H1 (cell line): ENCODE data around the gene DYNLL1. TPM values are rescaled to one million over a fixed set of nuclear protein-coding genes. Genes with fewer than 3 reads are reported as not detected.

ENCODE experiments used
- CTCF ChIA-PET: fragments of 300-600 bp; sonication (Branson Sonifier 250); formaldehyde crosslinking; loops from one replicate; lab custom pipeline; 2021; ENCODE audit not compliant: partially characterized antibody; lab: Charles Lee
- POLR2A ChIA-PET: fragments of 300-600 bp; sonication (Branson Sonifier 250); formaldehyde crosslinking; loops from one replicate; lab custom pipeline; 2021; ENCODE audit warnings: inconsistent platforms; ENCODE audit not compliant: partially characterized antibody; lab: Charles Lee
- DNase-seq, 2 experiments: peaks; one replicate each; pipeline versions ENCODE4 v3.0.0 to v3.0.0-alpha.2; 2010 to 2022; ENCODE audit warnings: low spot score in 2 of 2, low read depth in 1 of 2, mixed read lengths in 1 of 2
- FAIRE-seq: peaks from 2 replicates; lab custom pipeline; 2011; peaks lifted over from hg19 to GRCh38; lab: Jason Lieb, UNC
- H2AFZ ChIP-seq: 2 replicates; pipeline ENCODE4 v1.8.1; 2012; ENCODE audit warnings: low read length, inconsistent platforms
- H2AK5ac ChIP-seq: 2 replicates; pipeline ENCODE4 v1.6.1; 2013; ENCODE audit warnings: low read depth, low read length
- H2BK120ac ChIP-seq: replicated peaks from 2 replicates; pipeline ENCODE3; 2013; ENCODE audit warnings: low read depth, low read length, inconsistent platforms
- H2BK12ac ChIP-seq: 2 replicates; pipeline ENCODE4 v1.6.1; 2013; ENCODE audit warnings: low read depth, low read length
- H2BK15ac ChIP-seq: 2 replicates; pipeline ENCODE4 v1.6.1; 2013; ENCODE audit warnings: low read length
- H2BK20ac ChIP-seq: 2 replicates; pipeline ENCODE4 v1.6.1; 2013; ENCODE audit warnings: low read length
- H2BK5ac ChIP-seq: 2 replicates; pipeline ENCODE4 v1.6.1; 2013; ENCODE audit warnings: low read depth, low read length
- H3K14ac ChIP-seq: 2 replicates; pipeline ENCODE4 v1.6.1; 2013; ENCODE audit warnings: inconsistent platforms; ENCODE audit not compliant: insufficient read length
- H3K18ac ChIP-seq: 2 replicates; pipeline ENCODE4 v1.6.1; 2013; ENCODE audit warnings: low read length; ENCODE audit errors: extremely low read depth
- H3K23ac ChIP-seq: 2 replicates; pipeline ENCODE4 v1.6.1; 2013; ENCODE audit warnings: inconsistent platforms; ENCODE audit not compliant: insufficient read length
- H3K23me2 ChIP-seq: 2 replicates; pipeline ENCODE4 v1.6.1; 2013; ENCODE audit warnings: low read depth, low read length
- H3K27ac ChIP-seq: 2 replicates; pipeline ENCODE4 v1.6.1; 2011; ENCODE audit warnings: low read depth, low read length, inconsistent platforms
- H3K27me3 ChIP-seq, 4 experiments: replicated peaks in 1 of 4; 1 replicate in 1 of 4; 2 replicates in 3 of 4; pipeline versions ENCODE4 v1.6.1 to v1.8.1; 2011 to 2013; ENCODE audit warnings: low read length in 3 of 4, mild to moderate bottlenecking in 3 of 4, inconsistent platforms in 2 of 4, mixed read lengths in 2 of 4, moderate library complexity in 1 of 4; ENCODE audit not compliant: control insufficient read depth in 3 of 4, insufficient read depth in 3 of 4; ENCODE audit errors: extremely low read depth in 1 of 4
- H3K36me3 ChIP-seq, 4 experiments: 2 replicates each; pipeline versions ENCODE4 v1.6.1 to v1.8.1; 2011 to 2013; ENCODE audit warnings: mild to moderate bottlenecking in 4 of 4, low read length in 3 of 4, moderate library complexity in 2 of 4, control low read depth in 1 of 4, inconsistent platforms in 1 of 4; ENCODE audit not compliant: insufficient read depth in 4 of 4, control insufficient read depth in 2 of 4
- H3K4ac ChIP-seq: replicated peaks from 2 replicates; pipeline ENCODE3; 2013; ENCODE audit warnings: low read length, low read depth, mixed read lengths, inconsistent platforms; ENCODE audit not compliant: insufficient read length
- H3K4me1 ChIP-seq, 4 experiments: replicated peaks in 1 of 4; 1 replicate in 1 of 4; 2 replicates in 3 of 4; pipeline versions ENCODE4 v1.6.1 to v1.8.1; 2011 to 2013; ENCODE audit warnings: low read length in 3 of 4, inconsistent platforms in 2 of 4, mixed read lengths in 1 of 4; ENCODE audit not compliant: insufficient read depth in 4 of 4, control insufficient read depth in 3 of 4
- H3K4me2 ChIP-seq, 2 experiments: 2 replicates each; pipeline versions ENCODE4 v1.6.1 to v1.8.1; 2011 to 2013; ENCODE audit warnings: low read depth in 2 of 2, low read length in 2 of 2, control low read depth in 1 of 2, inconsistent platforms in 1 of 2, mild to moderate bottlenecking in 1 of 2; ENCODE audit not compliant: insufficient read depth in 1 of 2
- H3K4me3 ChIP-seq, 4 experiments: fragments of 200-600, 300-600 bp in 1 of 4; sonication (generic), shearing (Covaris generic), sonication (Bioruptor Twin) in 1 of 4; 2 replicates each; pipeline versions ENCODE4 v1.5.1 to v1.8.1; 2011 to 2016; ENCODE audit warnings: low read length in 4 of 4, low read depth in 3 of 4, control low read depth in 2 of 4, inconsistent platforms in 2 of 4, mild to moderate bottlenecking in 2 of 4, mixed read lengths in 1 of 4, moderate library complexity in 1 of 4; ENCODE audit not compliant: insufficient read depth in 2 of 4; ENCODE audit errors: extremely low read depth in 1 of 4
- H3K56ac ChIP-seq: replicated peaks from 2 replicates; pipeline ENCODE3; 2013; ENCODE audit warnings: low read depth, mild to moderate bottlenecking, mixed read lengths, low read length, inconsistent platforms; ENCODE audit not compliant: insufficient read length
- H3K79me1 ChIP-seq: 2 replicates; pipeline ENCODE4 v1.6.1; 2013; ENCODE audit warnings: low read depth, low read length, control low read depth
- H3K79me2 ChIP-seq, 2 experiments: 2 replicates each; pipeline versions ENCODE4 v1.6.1 to v1.8.1; 2012 to 2013; ENCODE audit warnings: low read length in 2 of 2, mild to moderate bottlenecking in 2 of 2, inconsistent platforms in 1 of 2; ENCODE audit not compliant: insufficient read depth in 2 of 2, control insufficient read depth in 1 of 2
- H3K9ac ChIP-seq, 4 experiments: replicated peaks in 1 of 4; 1 replicate in 1 of 4; 2 replicates in 3 of 4; pipeline versions ENCODE4 v1.6.1 to v1.8.1; 2011 to 2013; ENCODE audit warnings: low read depth in 3 of 4, low read length in 3 of 4, control low read depth in 2 of 4, mild to moderate bottlenecking in 2 of 4, moderate library complexity in 2 of 4, inconsistent platforms in 1 of 4; ENCODE audit errors: extremely low read depth in 1 of 4
- H3K9me3 ChIP-seq, 2 experiments: 2 replicates each; pipeline versions ENCODE4 v1.6.1 to v1.8.1; 2012 to 2013; ENCODE audit warnings: mild to moderate bottlenecking in 2 of 2, moderate library complexity in 2 of 2, control low read depth in 1 of 2, inconsistent platforms in 1 of 2, low read depth in 1 of 2, low read length in 1 of 2, mixed read lengths in 1 of 2; ENCODE audit not compliant: insufficient read depth in 2 of 2
- H4K20me1 ChIP-seq, 2 experiments: replicated peaks in 1 of 2; 2 replicates each; pipeline versions ENCODE3 to v1.8.1; 2011 to 2013; ENCODE audit warnings: inconsistent platforms in 2 of 2, low read length in 2 of 2, mild to moderate bottlenecking in 1 of 2; ENCODE audit not compliant: insufficient read depth in 2 of 2, control insufficient read depth in 1 of 2
- H4K5ac ChIP-seq: 2 replicates; pipeline ENCODE4 v1.6.1; 2013; ENCODE audit warnings: low read length, low read depth, mixed read lengths, inconsistent platforms; ENCODE audit not compliant: insufficient read length
- H4K8ac ChIP-seq: 2 replicates; pipeline ENCODE4 v1.8.0; 2013; ENCODE audit warnings: mild to moderate bottlenecking, moderate library complexity, low read length, inconsistent platforms; ENCODE audit not compliant: insufficient read depth; ENCODE audit errors: extremely low read depth
- H4K91ac ChIP-seq: replicated peaks from 2 replicates; pipeline ENCODE3; 2013; ENCODE audit warnings: low read length, mixed read lengths, inconsistent platforms; ENCODE audit not compliant: insufficient read length
- CREB1 ChIP-seq: IDR thresholded peaks from 2 replicates; pipeline ENCODE4 v1.6.1; 2012; ENCODE audit warnings: inconsistent platforms
- EP300 ChIP-seq, 2 experiments: IDR thresholded peaks; 1 replicate in 1 of 2; 2 replicates in 1 of 2; pipeline ENCODE4 v1.6.1; 2011 to 2012; ENCODE audit warnings: low read depth in 2 of 2, low read length in 2 of 2, mild to moderate bottlenecking in 2 of 2, borderline replicate concordance in 1 of 2, inconsistent platforms in 1 of 2, moderate library complexity in 1 of 2
- EZH2 ChIP-seq: fragments of 200-600 bp; sonication (generic); IDR thresholded peaks from 2 replicates; pipeline ENCODE4 v1.7.1; 2012; ENCODE audit warnings: low read depth, mild to moderate bottlenecking, moderate library complexity, low read length, inconsistent platforms; ENCODE audit not compliant: severe bottlenecking
- KDM1A ChIP-seq: fragments of 200-600, 300-600 bp; sonication (generic); IDR thresholded peaks from 2 replicates; pipeline ENCODE4 v1.7.1; 2016; ENCODE audit warnings: mild to moderate bottlenecking, low read length, borderline replicate concordance
- TBP ChIP-seq: IDR thresholded peaks from 2 replicates; pipeline ENCODE4 v1.6.1; 2011; ENCODE audit warnings: low read depth, low read length, improper control_type of control experiment
- WGBS, 2 experiments: shearing (Covaris generic) in 1 of 2; methylation state at CpG; one replicate each; pipeline versions ENCODE4 v1.1.6 to v1.1.7; 2013 to 2015; ENCODE audit warnings: low lambda C conversion rate in 2 of 2, mixed read lengths in 2 of 2, inconsistent platforms in 1 of 2, low coverage in 1 of 2, missing lambda C conversion rate in 1 of 2; ENCODE audit not compliant: insufficient replicate concordance in 2 of 2, insufficient coverage in 1 of 2, insufficient read length in 1 of 2; ENCODE audit errors: extremely low coverage in 1 of 2, missing lambda C conversion rate in 1 of 2; 5-methylcytosine and 5-hydroxymethylcytosine counted together
- polyA plus RNA-seq, 7 experiments: library from polyadenylated mRNA; depleted of rRNA in 3 of 7; stranded (reverse) in 5 of 7; unstranded in 2 of 7; fragments of >200 nt in 5 of 7; fragments of 200-250 nt in 2 of 7; gene quantifications; 1 replicate in 5 of 7; 2 replicates in 1 of 7; 4 replicates in 1 of 7; pipeline versions ENCODE4 v1.2.1 to v1.2.3, GENCODE V29; 2011 to 2013; ENCODE audit warnings: missing spikeins in 2 of 7, mixed read lengths in 2 of 7
- total RNA-seq: library from RNA; stranded (reverse); fragmentation: NEBNext Ultra II Directional; extraction: Animal tissue kit (Norgen Biotek cat#: 25700); gene quantifications from 2 replicates; pipeline ENCODE4 v1.2.1, GENCODE V29; 2021

The DYNLL1 gene
- total and polyA plus RNA-seq, 2 of the 8 experiments (the other 6 are each of a cell fraction or from before 2014, with no cell fraction given): 423 to 488 TPM

- POLR2A ChIA-PET: interaction anchor here (0.6 to 4.6 kb wide), 7 partner anchors 10 to 47 kb away, joined by 3 to 25 read pairs (median 4); partner anchors contain the start of gene SRSF9
Measured at GRCh38 chr12:120490833-120491512, 4.9 kb upstream of the DYNLL1 start.

More at GRCh38 chr12:120490833-120491512, 4.9 kb upstream of the DYNLL1 start:
- H3K27ac ChIP-seq: no peak overlapping the region
- FAIRE-seq: no peak
- no peak overlapping the region for H2BK20ac ChIP-seq
- H2BK5ac ChIP-seq: no peak overlapping the region
- H3K23ac ChIP-seq: no peak overlapping the region
- no peak overlapping the region for H2BK120ac ChIP-seq
- no peak overlapping the region for H4K91ac ChIP-seq
- H2AFZ ChIP-seq: no peak overlapping the region
- H3K9me3 ChIP-seq: no peaks in the 10 kb centered on the region; a peak in 1 of 4 replicates
- no peak overlapping the region for H2AK5ac ChIP-seq
- no peak overlapping the region for H3K4ac ChIP-seq
- peaks cover 4% of the 10 kb centered on the region; the same call in 1 of the 2 replicates for H3K23me2 ChIP-seq
- H4K5ac ChIP-seq: no peak overlapping the region
- 0 out of 2 replicates have a peak, but pooled peaks cover 3% of the 10 kb centered on the region for H3K79me1 ChIP-seq
- 67% methylated on average over 2 of the region's 2 CpGs; no CpG with 5 or more reads in 1 of the 2 experiments for WGBS, 2 experiments
- H3K4me1 ChIP-seq: peaks cover 0 to 4% (median 0%) of the 10 kb centered on the region in 4 experiments; a peak in 2 of 7 replicates
- no peak for DNase-seq
- H3K18ac ChIP-seq: no peak overlapping the region
- H3K56ac ChIP-seq: no peak overlapping the region
- H3K4me3 ChIP-seq: no peak overlapping the region
- TF ChIP-seq EP300 (IDR thresholded peaks at IDR 0.05; ENCODE audit: borderline replicate concordance in 1 of 2, low read depth in 2 of 2, low read length in 2 of 2): no peak
- no peak for TF ChIP-seq KDM1A
- no peak for TF ChIP-seq EZH2
- TF ChIP-seq CREB1: no peak
- no peak for TF ChIP-seq TBP
- no peaks in the 10 kb centered on the region for H4K20me1 ChIP-seq
- H3K14ac ChIP-seq: no peak overlapping the region
- H3K9ac ChIP-seq: no peak overlapping the region
- H2BK12ac ChIP-seq: no peak overlapping the region
- H3K27me3 ChIP-seq: no peaks in the 10 kb centered on the region; a peak in 1 of 7 replicates
- H4K8ac ChIP-seq: no peak overlapping the region
- no peaks in the 10 kb centered on the region for H3K79me2 ChIP-seq
- no peak overlapping the region for H3K4me2 ChIP-seq
- CTCF ChIA-PET: interaction anchor here (0.6 to 6.6 kb wide), 5 partner anchors 8 to 625 kb away, joined by 3 to 47 read pairs (median 4); partner anchors contain the start of gene SRSF9
- H2BK15ac ChIP-seq: no peak overlapping the region
- peaks cover 0 to 2% (median 0%) of the 10 kb centered on the region in 4 experiments; a peak in 2 of 8 replicates for H3K36me3 ChIP-seq
